KG1 (cell line): ENCODE measurements around the gene UBAC1.
"Not testable (repeated sequence)": the region's sequence is repeated elsewhere in the genome, so short reads cannot be mapped to it uniquely, and the experiment has no call there.

ENCODE experiments used
- DNase-seq: peaks from one replicate; lab custom pipeline; 2025; lab: John Stamatoyannopoulos, UW

UBAC1 gene

DNA sequence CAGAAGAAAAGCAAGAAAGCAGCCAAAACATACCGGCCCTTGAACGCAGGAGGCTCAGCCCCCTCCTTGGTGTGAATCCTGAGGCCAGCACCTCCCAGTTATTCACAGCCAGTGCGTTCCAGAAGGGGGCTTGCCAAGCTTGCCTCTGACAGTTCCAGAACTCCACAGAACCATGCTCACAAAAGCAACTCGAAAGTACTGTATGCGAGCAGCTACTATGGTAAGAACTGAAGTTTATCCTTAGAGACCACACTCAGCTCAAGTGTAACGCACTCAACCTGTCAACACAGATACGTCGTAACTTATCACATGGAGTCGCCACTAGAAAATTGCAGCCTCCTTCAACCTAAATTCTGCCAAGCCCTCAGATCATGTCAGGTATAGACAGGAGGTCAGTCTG lies 1.4 kb downstream of the UBAC1 start:
- DNase-seq, result no peak

DNA sequence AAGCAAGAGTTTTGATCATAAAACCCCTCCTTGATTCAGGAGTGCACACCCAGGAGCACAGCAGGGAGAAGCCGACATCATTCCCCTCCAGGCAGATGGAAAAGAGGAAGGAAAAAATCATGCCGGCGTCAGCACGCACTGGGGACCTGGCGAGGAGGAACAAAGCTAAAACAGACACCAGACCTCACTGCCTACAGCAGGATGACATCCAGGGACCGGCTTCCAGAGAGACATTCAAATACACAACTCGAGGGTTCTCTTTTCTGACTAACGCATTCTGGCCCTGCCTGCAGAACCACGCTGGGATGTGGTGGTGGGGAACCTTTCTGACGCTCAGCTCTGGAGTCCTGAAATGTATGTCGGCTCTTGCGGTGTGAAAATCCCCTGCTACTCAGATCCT lies 2.7 kb downstream of the UBAC1 start:
- DNase-seq, result no peak

DNA sequence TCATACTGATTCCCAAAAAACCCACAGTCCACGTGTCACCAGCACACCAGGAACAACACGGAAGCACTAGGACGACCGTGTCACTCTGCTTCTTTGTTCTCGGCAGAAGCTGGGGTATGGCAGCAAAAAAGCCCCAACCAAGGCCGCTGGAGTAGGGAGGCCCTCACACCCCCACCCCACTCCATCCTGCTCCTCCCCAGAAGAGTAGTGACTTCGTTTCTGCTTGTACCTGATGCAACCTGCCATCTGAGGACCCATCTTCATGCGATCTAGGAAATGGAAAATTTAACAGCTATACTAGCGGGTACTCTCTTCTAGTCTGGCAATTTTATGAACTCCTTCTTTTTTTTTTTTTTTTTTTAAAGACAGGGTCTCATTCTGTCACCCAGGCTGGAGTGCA lies 3.7 kb downstream of the UBAC1 start:
- no peak for DNase-seq

DNA sequence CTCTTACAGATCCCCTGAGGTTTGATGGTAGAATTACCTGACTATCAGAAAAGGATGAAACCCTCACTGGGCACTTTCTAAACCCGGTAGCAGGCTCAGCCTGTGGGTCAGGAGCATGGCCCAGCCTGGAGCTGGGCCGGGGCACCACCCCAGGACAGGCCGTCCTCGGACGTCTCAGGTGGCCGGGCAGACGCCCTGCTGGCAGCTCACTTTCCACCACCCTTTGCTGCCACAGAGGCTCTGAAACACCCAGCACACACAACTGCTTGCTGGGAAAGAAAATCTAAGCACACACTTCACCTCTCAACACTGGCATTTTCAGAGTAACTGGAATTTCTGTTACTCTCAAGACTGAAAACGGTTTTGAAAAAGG lies 4.4 kb downstream of the UBAC1 start:
- DNase-seq, result no peak

DNA sequence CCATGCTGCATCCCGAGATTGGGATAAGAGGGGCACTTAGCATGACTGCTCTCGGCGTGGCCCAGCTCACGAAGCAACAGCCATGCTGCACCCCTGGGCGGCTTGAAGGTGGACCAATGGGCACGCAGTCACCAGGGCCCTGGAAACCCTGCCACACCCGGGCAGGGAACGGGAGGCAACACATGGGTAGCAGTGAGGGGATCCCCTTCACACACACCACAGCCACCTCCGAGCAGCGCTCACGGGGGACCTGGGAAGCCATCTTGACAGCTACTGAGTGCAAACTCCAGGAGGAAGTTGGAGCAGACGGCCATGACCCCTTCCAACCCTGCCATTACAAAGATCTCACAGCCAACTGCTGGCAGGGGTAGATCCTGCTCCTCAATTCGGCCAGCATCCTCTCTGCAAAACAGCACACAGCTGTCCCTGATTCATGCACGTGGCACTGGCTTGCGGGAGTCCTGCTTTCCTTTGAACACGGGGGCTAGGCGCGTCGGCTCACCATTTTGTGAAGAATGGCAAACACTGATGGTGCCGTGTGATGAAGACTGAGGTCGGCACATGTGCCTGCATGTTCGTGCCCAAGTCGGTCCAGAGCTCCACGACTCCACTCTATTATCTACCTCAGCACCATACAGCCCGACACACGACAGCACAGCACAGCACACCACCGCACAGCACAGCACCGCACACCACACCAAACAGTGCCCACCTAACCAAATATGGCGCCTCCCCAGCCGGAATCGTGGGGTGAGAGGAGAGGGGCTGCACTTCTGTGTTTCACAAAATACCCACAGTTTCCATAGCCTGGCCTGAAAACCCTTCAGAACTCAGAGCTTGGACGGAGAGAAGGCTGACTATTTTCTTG lies 5.0 kb downstream of the UBAC1 start:
- DNase-seq, result no peak

DNA sequence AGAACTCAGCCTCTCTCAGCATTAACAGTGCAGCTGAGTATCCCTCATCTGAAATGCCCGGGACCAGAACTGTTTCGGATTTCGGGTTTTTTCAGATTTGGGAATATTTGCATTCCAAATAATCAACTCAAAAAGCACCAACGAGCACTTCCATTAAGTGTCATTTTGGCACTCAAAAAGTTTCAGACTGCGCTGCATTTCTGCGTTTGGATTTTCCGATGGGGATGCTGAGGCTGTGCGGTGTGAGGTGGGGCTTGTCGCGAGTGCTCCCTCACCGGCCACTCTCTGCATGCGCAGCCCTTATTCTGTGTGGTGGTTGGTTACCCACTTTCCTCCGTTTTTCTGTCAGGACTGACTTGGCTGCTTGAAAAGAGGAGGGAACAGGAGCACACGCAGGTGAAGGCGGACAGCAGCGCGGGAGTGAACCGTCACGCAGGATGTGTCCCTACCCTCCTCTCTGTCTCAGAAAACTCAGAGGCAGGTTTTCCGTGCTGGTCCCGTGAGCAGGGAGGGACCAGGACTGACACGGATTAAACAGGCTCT lies 8.4 kb downstream of the UBAC1 start:
- no peak for DNase-seq

DNA sequence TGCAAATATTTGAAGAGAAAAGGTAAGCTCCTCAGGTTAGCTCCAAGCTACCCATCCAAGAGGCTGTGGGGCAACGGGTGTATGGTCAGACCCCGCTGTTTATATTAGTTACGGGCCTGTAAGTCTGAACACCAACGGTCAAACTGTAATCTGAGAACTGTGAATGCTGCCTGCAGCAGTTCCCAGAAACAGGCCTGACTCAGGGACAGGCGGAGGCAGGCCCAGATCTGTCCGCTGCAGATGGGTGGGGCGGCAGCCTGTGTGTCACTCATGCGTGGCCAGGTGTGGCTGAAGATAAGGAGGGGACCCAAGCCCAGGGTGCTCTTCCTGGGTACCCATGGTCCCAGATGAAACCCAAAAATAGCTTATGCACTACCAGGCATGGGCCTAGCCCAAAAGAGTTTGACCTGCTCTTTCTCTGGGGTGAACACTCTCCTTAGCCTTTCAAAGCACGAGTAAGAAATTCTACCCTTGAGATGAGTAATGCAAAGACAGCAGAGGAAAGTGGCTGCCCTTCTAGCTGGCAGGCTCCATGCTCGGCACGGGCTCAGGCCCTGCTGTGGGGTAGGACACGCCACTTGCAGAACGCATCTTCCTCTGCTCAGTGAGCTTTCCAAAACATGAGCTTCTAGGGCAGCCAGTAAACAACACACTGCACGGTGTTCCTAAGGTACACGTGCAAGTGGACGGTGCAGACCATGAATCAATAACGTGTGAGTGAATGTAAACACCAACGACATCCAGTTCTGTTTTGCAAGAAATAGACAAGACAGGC lies 9.1 kb downstream of the UBAC1 start:
- DNase-seq, result no peak

DNA sequence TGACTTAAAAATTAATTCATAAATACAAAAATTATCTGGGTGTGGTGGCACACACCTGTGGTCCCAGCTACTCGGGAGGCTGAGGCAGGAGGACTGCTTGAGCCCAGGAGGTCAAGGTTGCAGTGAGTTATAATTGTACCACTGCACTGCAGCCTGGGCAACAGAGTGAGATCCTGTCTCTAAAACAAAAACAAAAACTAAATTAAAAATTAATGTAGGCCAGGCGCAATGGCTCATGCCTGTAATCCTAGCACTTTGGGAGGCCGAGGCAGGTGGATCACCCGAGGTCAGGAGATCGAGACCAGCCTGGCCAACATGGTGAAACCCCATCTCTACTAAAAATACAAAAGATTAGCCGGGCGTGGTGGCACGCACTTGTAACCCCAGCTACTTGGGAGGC lies 9.9 kb downstream of the UBAC1 start:
- not testable (repeated sequence) for DNase-seq

DNA sequence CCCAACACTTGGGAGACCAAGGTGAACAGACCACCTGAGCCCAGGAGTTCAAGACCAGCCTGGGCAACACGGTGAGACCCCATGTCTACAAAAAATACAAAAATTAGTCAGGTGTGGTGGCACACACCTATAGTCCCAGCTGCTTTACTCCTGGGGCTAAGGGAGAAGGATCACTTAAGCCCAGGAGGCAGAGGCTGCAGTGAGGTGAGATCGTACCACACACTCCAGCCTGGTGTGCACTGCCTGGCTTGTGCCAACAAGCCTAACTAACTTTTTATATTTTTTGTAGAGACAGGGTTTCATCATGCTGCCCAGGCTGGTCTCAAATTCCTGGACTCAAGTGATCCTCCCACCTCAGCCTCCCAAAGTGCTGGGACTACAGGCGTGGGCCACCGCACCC lies 10.3 kb downstream of the UBAC1 start:
- not testable (repeated sequence) for DNase-seq

DNA sequence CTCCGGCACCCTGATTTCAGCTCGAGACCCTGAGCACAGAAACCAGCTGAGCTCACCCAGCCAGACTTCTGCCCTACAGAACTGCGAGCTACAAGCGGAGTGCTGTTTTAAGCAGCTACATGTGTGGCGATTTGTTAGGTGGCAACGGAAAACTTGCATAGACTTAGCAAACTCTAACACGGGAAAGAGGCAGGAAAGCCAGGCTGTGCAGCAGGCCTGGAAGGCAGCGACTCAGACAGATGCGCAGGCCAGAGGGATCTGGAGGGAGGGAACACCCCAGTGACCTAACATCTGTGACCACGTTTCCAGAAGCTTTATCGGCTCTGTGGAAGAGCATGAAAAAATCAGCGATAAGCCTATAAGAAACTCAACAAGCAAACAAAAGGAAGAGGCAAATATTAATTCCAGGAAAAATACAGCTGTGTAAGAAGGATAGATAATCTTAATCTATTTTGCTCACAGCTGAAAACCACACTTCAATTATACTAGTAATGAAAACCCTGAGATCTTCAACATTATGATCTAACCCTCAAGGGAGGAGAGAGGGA lies 11.0 kb downstream of the UBAC1 start:
- no peak for DNase-seq

DNA sequence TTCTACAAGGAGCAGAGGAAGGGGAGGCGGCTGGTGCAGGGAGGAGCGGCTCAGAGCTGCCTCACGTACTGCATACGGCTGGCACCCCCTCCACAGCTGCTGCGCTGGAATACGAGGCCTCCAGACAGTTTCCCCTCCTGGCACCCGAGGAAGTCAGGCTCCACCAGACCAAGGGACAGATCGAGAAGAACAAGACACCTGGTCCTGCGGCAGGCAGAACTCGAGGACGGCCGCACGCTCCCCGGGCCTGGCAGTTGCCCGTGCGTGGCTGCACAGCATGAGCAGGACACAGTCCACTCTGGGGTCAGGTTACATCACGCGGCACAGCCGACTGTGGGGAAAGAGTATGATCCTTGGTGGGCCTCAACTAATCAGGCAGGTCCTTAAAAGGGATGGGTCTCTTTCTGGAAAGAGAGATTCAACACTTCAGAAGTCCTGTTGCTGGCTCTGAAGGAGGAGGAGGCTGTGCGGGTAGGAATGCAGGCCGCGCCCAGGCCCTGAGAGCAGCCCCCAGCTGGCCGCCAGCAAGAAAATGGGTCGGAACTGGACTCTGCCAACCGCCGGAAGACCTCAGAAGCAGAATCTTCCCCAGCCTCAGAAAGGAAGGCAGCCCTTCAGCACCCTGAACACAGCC lies 11.6 kb downstream of the UBAC1 start:
- DNase-seq, result no peak

DNA sequence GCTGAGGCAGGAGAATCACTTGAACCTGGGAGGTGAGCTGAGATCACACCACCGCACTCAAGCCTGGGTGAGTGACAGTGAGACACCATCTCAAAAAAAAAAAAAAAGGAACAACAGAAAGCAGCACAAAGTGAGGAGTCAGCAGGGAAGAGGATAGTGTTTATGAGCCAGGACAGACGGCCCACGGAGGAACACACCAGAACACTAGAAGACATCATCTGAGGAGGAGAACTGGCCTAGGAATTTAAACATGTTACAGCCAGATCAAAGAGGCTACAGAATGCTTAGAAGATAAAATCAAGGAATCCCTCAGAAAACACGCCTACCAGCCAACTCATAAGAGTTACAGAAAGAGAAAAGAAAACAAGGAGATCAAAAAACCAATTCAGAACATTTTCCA lies 12.2 kb downstream of the UBAC1 start:
- DNase-seq, result no peak

DNA sequence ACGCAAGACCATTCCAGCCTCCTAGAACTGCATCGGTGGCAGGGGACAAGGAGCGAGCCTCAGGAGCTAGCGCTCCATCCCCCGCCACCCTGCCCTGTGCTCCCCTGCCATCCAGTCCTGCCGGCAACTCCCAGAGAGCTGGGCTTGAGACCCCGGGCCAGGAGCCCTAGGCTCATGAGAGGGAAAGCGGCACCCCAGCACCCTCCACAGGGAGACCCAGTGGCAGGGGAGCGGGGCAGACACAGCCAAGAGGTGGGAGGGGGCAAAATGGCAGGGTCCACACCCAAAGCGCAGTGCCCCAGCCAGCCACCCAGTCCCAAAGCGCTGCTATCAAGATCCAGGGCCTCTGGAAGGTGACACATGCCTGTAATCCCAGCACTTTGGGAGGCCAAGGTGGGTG lies 12.7 kb downstream of the UBAC1 start:
- DNase-seq, result no peak

DNA sequence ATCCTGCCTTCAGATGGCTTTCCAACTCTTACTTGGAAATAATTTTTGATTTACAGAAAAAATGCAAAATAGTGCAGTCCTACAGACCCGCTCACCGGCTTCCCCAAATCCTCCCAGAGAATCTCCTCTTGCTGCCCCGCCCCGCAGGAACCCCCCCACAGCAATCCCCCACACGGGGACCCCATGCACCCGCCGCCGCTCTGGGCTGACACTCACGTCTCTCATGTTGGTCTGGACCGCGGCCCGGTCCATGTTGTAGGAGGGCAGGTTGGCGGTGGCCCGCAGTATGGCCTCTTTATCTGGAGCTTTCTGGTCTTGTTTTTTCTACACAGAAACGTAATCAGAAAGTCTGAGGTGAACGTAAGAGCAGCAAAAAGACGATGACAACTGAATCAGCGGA lies 13.6 kb downstream of the UBAC1 start:
- DNase-seq, result no peak

DNA sequence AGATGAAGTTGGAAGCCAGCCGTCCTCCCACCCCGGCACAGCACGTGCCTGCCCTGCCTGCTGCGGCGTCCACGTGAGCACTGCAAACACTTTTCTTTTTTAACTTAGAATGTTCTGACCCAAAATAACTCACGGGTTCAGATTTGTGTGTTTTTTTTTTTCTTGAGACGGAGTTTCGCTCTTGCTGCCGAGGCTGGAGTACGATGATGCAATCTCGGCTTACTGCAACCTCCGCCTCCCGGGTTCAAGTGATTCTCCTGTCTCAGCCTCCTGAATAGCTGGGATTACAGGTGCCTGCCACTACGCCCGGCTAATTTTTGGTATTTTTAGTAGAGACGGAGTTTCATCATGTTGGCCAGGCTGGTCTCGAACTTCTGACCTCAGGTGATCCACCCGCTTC lies 14.1 kb downstream of the UBAC1 start:
- DNase-seq, result not testable (repeated sequence)

DNA sequence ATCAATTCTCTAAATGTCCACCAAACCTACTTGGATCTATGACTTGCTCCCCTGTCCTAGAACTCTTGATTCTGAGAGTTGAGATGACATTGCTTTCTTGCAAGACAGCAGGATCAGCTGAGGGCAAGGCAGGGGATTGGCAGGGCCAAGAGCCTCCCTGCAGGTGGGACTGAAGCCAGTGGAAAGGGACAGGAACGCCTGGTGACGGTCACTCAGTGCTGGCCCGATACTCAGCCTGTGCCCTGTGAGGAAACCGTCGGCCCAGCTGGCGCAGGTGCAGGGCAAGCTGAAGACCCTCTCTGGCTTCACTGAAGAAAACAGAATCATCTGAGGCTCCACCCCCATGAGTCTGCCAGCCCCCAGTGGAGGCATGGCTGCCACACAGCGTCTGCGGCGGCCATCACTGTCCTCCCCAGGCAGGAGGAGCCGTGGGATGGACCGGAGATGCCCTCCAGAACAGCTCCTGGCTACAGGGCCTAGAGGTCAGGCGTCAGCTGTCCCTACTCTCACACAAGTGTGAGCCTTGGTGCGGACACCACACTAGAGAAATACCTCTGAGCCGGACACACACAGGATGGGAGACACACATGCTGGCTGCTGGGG lies 14.7 kb downstream of the UBAC1 start:
- DNase-seq, result no peak

DNA sequence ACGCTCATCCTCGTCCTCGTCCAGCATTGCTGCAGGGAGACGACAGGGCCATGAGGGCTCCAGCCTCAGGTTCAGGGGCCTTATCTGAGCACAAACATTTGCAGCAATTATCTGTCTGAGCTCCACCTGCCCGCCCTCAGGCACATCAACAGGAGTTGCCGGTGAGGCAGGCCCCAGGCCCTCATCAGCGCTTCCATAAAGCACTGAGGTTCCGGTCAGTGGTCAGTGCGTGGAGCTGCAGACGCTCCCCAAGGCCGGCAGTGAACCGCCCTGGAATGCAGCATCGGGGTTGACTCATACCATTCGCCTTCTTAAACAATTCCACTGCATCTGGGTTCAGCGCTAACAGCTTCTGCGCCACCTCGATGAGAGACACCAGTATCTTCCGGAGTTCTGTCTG lies 15.2 kb downstream of the UBAC1 start:
- DNase-seq, result no peak

DNA sequence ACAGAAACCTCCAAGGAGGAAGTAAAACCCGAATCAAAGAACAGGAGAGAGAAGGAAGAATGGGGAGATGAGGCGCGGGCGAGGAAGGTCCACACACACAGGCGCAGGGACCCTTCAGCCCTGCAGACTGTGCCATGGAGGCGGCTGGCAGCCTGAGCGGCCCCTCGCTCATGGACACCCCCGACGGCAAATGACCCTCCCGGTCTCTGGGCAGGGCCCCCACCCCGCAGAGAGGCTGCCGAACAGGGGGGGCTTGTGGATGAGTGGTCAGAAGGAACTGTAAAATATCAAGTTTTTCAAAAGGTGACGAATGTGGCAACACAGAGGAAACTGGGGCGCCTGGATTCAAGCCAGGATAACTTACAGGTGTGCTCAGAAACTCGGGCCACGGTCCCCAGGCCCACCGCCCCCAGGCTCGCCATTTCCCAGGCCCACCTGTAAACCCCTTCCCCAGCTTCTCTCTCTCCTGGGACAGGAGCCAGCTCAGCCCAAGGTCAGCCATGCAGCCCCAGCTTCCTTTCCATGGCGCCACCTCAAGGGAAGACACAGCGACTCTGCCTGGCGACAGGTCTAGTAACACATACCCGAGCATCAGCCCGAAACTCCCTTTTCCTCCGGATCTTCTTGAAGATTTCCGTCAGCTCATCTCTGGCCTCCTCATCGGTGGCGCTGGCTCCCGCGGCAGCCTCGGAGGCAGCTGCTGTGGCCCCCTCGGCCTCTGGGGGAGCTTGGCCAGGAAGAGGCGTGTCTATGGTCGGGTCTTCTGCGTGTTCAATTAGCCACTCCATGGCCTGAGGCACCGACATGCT lies 16.5 kb downstream of the UBAC1 start:
- DNase-seq, result no peak

DNA sequence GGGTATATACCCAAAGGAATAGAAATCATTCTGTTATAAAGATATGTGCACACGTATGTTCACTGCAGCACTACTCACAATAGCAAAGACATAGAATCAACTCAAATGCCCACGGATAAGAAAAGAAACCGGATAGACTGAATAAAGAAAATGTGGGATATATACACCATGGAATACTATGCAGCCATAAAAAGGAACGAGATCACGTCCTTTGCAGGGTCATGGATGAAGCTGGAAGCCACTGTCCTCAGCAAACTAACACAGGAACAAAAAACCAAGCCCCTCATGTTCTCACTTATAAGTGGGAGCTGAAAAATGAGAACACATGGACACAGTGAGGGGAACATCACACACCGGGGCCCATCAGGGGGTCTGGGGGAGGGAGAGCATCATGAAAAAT lies 17.6 kb downstream of the UBAC1 start:
- not testable (repeated sequence) for DNase-seq

DNA sequence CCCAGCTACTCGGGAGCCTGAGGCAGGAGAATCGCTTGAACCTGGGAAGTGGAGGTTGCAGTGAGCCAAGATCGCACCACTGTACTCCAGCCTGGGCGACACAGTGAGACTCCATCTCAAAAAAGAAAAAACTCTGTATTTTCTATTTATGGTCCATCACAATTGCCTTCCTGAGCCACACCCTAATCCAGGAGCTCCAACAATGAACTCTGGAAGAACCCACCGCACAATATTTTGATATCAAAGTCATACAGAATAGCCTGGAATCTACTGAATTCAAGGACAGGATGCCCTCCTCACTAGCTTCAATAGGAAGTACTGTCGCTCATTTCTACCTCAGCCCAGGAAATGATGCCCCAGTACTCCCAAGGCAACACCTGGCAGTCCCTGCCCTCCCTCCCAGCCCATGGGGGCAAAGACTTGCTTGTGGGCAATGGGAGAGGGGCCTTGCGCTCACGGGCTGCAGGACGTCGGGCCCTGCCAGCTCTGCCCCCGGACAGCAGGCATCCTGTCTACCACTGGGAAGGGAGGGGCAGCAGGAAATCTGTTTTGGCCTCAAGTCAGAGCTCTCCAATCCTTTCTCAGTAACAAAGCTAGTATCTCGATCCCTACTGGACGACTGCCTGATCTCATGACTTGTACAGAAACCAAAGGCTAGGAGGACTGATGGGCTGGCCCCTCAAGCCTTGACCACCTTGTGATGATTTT lies 19.7 kb downstream of the UBAC1 start:
- no peak for DNase-seq
